Endothelial cell (in vitro differentiated cells): ENCODE measurements around the gene SLC45A2. TPM values are rescaled to one million over a fixed set of nuclear protein-coding genes. Genes with fewer than 3 reads are reported as not detected.

ENCODE experiments used
- DNase-seq: peaks from one replicate; pipeline ENCODE4 v3.0.0; 2021; ENCODE audit warnings: low spot score
- H3K27ac Mint-ChIP-seq: one replicate; pipeline ENCODE4 v1.8.0; 2021; ENCODE audit warnings: mixed read lengths, inconsistent platforms; ENCODE audit not compliant: unreplicated experiment
- H3K27me3 Mint-ChIP-seq: one replicate; pipeline ENCODE4 v1.8.0; 2021; ENCODE audit warnings: mild to moderate bottlenecking, moderate library complexity, mixed read lengths, inconsistent platforms; ENCODE audit not compliant: unreplicated experiment
- H3K36me3 Mint-ChIP-seq: one replicate; pipeline ENCODE4 v1.8.0; 2021; ENCODE audit warnings: mild to moderate bottlenecking, low read depth, mixed read lengths, inconsistent platforms; ENCODE audit not compliant: unreplicated experiment
- H3K4me1 Mint-ChIP-seq: one replicate; pipeline ENCODE4 v1.8.0; 2021; ENCODE audit warnings: mild to moderate bottlenecking, mixed read lengths, inconsistent platforms; ENCODE audit not compliant: unreplicated experiment
- H3K4me3 Mint-ChIP-seq: one replicate; pipeline ENCODE4 v1.8.0; 2021; ENCODE audit warnings: mild to moderate bottlenecking, mixed read lengths, inconsistent platforms; ENCODE audit not compliant: unreplicated experiment
- H3K9me3 Mint-ChIP-seq: one replicate; pipeline ENCODE4 v1.8.0; 2021; ENCODE audit warnings: mixed read lengths, inconsistent platforms; ENCODE audit not compliant: unreplicated experiment
- CTCF ChIP-seq: fragments of 200-600 bp; sonication (generic); IDR thresholded peaks from one replicate; pipeline ENCODE4 v1.5.0; 2021; ENCODE audit warnings: antibody characterized with exemption; ENCODE audit not compliant: unreplicated experiment
- total RNA-seq: library from RNA; stranded (reverse); fragmentation: NEBNext Ultra II Directional; extraction: Animal tissue kit (Norgen Biotek cat#: 25700); gene quantifications from one replicate; pipeline ENCODE4 v1.2.1, GENCODE V29; 2021; ENCODE audit not compliant: unreplicated experiment

Gene SLC45A2
- total RNA-seq, 1 donor from 2014 or later, result 0.15 TPM

GRCh38 chr5:33941090-33941489 is 43.4 kb downstream of the SLC45A2 start:
- Mint-ChIP-seq H3K36me3 (no peaks in the 10 kb centered on the region), H3K27ac (peak overlapping the region; percentile 85), H3K27me3 (peaks cover 3% of the 10 kb centered on the region), H3K4me1 (peaks cover 19% of the 10 kb centered on the region), H3K4me3 (no peak overlapping the region), H3K9me3 (no peaks in the 10 kb centered on the region)
- DNase-seq, result no peak
- no peak for TF ChIP-seq CTCF

GRCh38 chr5:33939556-33940262 is 44.8 kb downstream of the SLC45A2 start:
- H3K27me3 Mint-ChIP-seq, result peaks cover 8% of the 10 kb centered on the region
- H3K9me3 Mint-ChIP-seq, result no peaks in the 10 kb centered on the region
- H3K4me3 Mint-ChIP-seq, result no peak overlapping the region
- TF ChIP-seq CTCF, result no peak
- DNase-seq, result no peak
- no peak overlapping the region for H3K27ac Mint-ChIP-seq
- H3K36me3 Mint-ChIP-seq, result peaks cover 4% of the 10 kb centered on the region
- peaks cover 22% of the 10 kb centered on the region for H3K4me1 Mint-ChIP-seq

- Mint-ChIP-seq H3K4me3 (no peak overlapping the region), H3K36me3 (peaks cover 4% of the 10 kb centered on the region), H3K9me3 (no peaks in the 10 kb centered on the region), H3K4me1 (peaks cover 22% of the 10 kb centered on the region), H3K27ac (no peak overlapping the region), H3K27me3 (peaks cover 11% of the 10 kb centered on the region)
- no peak for TF ChIP-seq CTCF
- DNase-seq, result no peak
Measured at GRCh38 chr5:33938881-33939280, 45.6 kb downstream of the SLC45A2 start.

GRCh38 chr5:33938507-33938796 is 46.0 kb downstream of the SLC45A2 start:
- TF ChIP-seq CTCF, result no peak
- no peaks in the 10 kb centered on the region for H3K9me3 Mint-ChIP-seq
- H3K27ac Mint-ChIP-seq, result no peak overlapping the region
- peaks cover 4% of the 10 kb centered on the region for H3K36me3 Mint-ChIP-seq
- H3K27me3 Mint-ChIP-seq, result peaks cover 11% of the 10 kb centered on the region
- no peak for DNase-seq
- no peak overlapping the region for H3K4me3 Mint-ChIP-seq
- H3K4me1 Mint-ChIP-seq, result peaks cover 22% of the 10 kb centered on the region

GRCh38 chr5:33937707-33938506 is 46.6 kb downstream of the SLC45A2 start:
- no peaks in the 10 kb centered on the region for H3K9me3 Mint-ChIP-seq
- peaks cover 22% of the 10 kb centered on the region for H3K4me1 Mint-ChIP-seq
- H3K36me3 Mint-ChIP-seq, result peaks cover 4% of the 10 kb centered on the region
- DNase-seq, result no peak
- H3K27ac Mint-ChIP-seq, result no peak overlapping the region
- peaks cover 11% of the 10 kb centered on the region for H3K27me3 Mint-ChIP-seq
- no peak overlapping the region for H3K4me3 Mint-ChIP-seq
- TF ChIP-seq CTCF, result no peak
